GM18517 (cell line): ENCODE measurements around the gene GNL2.

ENCODE experiments used
- ATAC-seq: cut with Tn5 transposase; IDR thresholded peaks from one replicate; pipeline ENCODE4 v1.9.1; 2021; ENCODE audit warnings: mild to moderate bottlenecking, moderate library complexity; ENCODE audit not compliant: unreplicated experiment

The GNL2 gene

GRCh38 chr1:37595440-37596181, at the start of gene GNL2:
Gene GNL2 (minus strand): TSS chr1:37595937. CDS start chr1:37595822, 115 bp downstream.
- peak; percentile 81 for ATAC-seq

- ATAC-seq = no peak
Measured at GRCh38 chr1:37641059-37641458, 45.3 kb upstream of the GNL2 start.

- ATAC-seq = no peak
Measured at GRCh38 chr1:37636435-37636834, 40.7 kb upstream of the GNL2 start.

- ATAC-seq = no peak
Measured at GRCh38 chr1:37634992-37635902, 39.5 kb upstream of the GNL2 start.

- no peak for ATAC-seq
Measured at GRCh38 chr1:37634244-37634991, 38.7 kb upstream of the GNL2 start, which contains the start of gene RSPO1. Gene RSPO1 (minus strand): TSS chr1:37634892. CDS start chr1:37629661, 5,231 bp downstream.

GRCh38 chr1:37633938-37634243, 38.2 kb upstream of the GNL2 start:
- ATAC-seq = no peak

- no peak for ATAC-seq
Measured at GRCh38 chr1:37633040-37633937, 37.6 kb upstream of the GNL2 start.

GRCh38 chr1:37631036-37631435, 35.3 kb upstream of the GNL2 start:
- ATAC-seq = no peak

GRCh38 chr1:37630426-37631028, 34.8 kb upstream of the GNL2 start:
- no peak for ATAC-seq

- ATAC-seq = no peak
Measured at GRCh38 chr1:37629726-37630425, 34.1 kb upstream of the GNL2 start.

- ATAC-seq = no peak
Measured at GRCh38 chr1:37629008-37629407, 33.3 kb upstream of the GNL2 start.

GRCh38 chr1:37628026-37628556, 32.4 kb upstream of the GNL2 start:
- no peak for ATAC-seq

GRCh38 chr1:37622131-37622530, 26.4 kb upstream of the GNL2 start:
- no peak for ATAC-seq

- ATAC-seq = no peak
Measured at GRCh38 chr1:37621326-37621870, 25.7 kb upstream of the GNL2 start.

GRCh38 chr1:37620707-37621106, 25.0 kb upstream of the GNL2 start:
- no peak for ATAC-seq

GRCh38 chr1:37616330-37616729, 20.6 kb upstream of the GNL2 start:
- ATAC-seq = no peak

GRCh38 chr1:37614105-37614504, 18.4 kb upstream of the GNL2 start:
- no peak for ATAC-seq

- ATAC-seq = no peak
Measured at GRCh38 chr1:37612186-37612585, 16.4 kb upstream of the GNL2 start.

GRCh38 chr1:37609994-37610393, 14.3 kb upstream of the GNL2 start:
- ATAC-seq = no peak
